ENCODE data around the gene MED22.

MED22 gene

GRCh38 chr9:133348718-133349573 is 1.0 kb upstream of the MED22 start:
- H3K27me3 ChIP-seq (ENCODE audit: low read length) = no peaks in the 10 kb centered on the region
- no peak for TF ChIP-seq CTCF (IDR thresholded peaks at IDR 0.05; ENCODE audit: insufficient read depth, low read length, poor library complexity, severe bottlenecking)
- TF ChIP-seq EZH2phosphoT487 (conservative IDR thresholded peaks at IDR 0.05; ENCODE audit: low read length) = no peak
- H3K36me3 ChIP-seq (ENCODE audit: low read length) = peaks cover 35% of the 10 kb centered on the region
- peaks cover 56% of the 10 kb centered on the region for H3F3A ChIP-seq (ENCODE audit: insufficient read depth)
- H3K27ac ChIP-seq (ENCODE audit: low read depth, low read length) = peak overlapping the region; percentile 92
- no peak overlapping the region for H2AFZ ChIP-seq (ENCODE audit: low read depth, low read length, severe bottlenecking)
- H3K9me3 ChIP-seq (ENCODE audit: insufficient read depth, low read length) = no peaks in the 10 kb centered on the region
- no peaks in the 10 kb centered on the region for H3K9me2 ChIP-seq (replicated peaks; ENCODE audit: insufficient read depth, low read length)
- H3K4me3 ChIP-seq (ENCODE audit: insufficient read depth, low read length, poor library complexity, severe bottlenecking) = peak overlapping the region; percentile 99
- peak overlapping the region; percentile 77 for H3K4me2 ChIP-seq (ENCODE audit: low read depth, low read length, poor library complexity, severe bottlenecking)
- H3K79me2 ChIP-seq (ENCODE audit: insufficient read depth, low read length) = peaks cover 40% of the 10 kb centered on the region
- peak overlapping the region; percentile 100 for H3K9ac ChIP-seq (ENCODE audit: low read length)
- no peaks in the 10 kb centered on the region; the same call in 1 of the 2 replicates for H4K20me1 ChIP-seq (ENCODE audit: low read depth, low read length)

DNA sequence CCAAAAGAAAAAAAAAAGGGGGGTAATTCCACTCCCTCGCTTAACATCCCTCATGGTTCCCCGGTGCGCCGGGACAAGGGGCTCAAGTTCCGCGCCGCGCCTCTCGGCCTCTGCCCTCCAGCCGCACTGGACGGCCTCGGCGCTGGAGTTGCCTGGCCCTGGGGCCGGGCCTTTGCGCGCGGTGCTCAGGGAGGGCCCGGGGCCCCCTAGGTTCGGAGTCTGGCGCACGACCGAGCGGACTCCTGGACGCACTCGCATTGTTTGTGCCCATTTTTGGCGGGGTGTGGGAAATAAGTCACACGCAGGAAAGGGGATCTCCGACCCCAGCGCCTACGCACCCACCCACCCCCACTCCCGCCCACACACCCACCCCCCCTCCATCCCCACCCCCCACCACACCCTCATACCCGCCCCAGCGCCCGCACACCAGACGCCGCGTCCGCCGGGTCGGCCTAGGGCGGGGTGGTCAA is 381 bp downstream of the MED22 start:
- Histone ChIP-seq H3K9me3 (ENCODE audit: insufficient read depth, low read length) (no peaks in the 10 kb centered on the region), H3K9me2 (replicated peaks; ENCODE audit: insufficient read depth, low read length) (no peaks in the 10 kb centered on the region), H3K27me3 (ENCODE audit: low read length) (no peaks in the 10 kb centered on the region), H3K79me2 (ENCODE audit: insufficient read depth, low read length) (peaks cover 40% of the 10 kb centered on the region), H3K36me3 (ENCODE audit: low read length) (peaks cover 34% of the 10 kb centered on the region), H3K27ac (ENCODE audit: low read depth, low read length) (peak overlapping the region; percentile 92), H3K9ac (ENCODE audit: low read length) (peak overlapping the region; percentile 100), H3F3A (ENCODE audit: insufficient read depth) (peaks cover 42% of the 10 kb centered on the region), H3K4me2 (ENCODE audit: low read depth, low read length, poor library complexity, severe bottlenecking) (peak overlapping the region; percentile 63), H2AFZ (ENCODE audit: low read depth, low read length, severe bottlenecking) (no peak overlapping the region), H4K20me1 (ENCODE audit: low read depth, low read length) (no peaks in the 10 kb centered on the region; the same call in 1 of the 2 replicates), H3K4me3 (ENCODE audit: insufficient read depth, low read length, poor library complexity, severe bottlenecking) (peak overlapping the region; percentile 99)
- TF ChIP-seq EZH2phosphoT487 (conservative IDR thresholded peaks at IDR 0.05; ENCODE audit: low read length) = no peak
- TF ChIP-seq CTCF (IDR thresholded peaks at IDR 0.05; ENCODE audit: insufficient read depth, low read length, poor library complexity, severe bottlenecking) = no peak

GRCh38 chr9:133346021-133346785 is 1.7 kb downstream of the MED22 start:
- Histone ChIP-seq H2AFZ (ENCODE audit: low read depth, low read length, severe bottlenecking) (no peak overlapping the region), H3F3A (ENCODE audit: insufficient read depth) (peaks cover 28% of the 10 kb centered on the region), H3K27ac (ENCODE audit: low read depth, low read length) (no peak overlapping the region), H3K9me2 (replicated peaks; ENCODE audit: insufficient read depth, low read length) (no peaks in the 10 kb centered on the region), H3K27me3 (ENCODE audit: low read length) (no peaks in the 10 kb centered on the region), H3K9me3 (ENCODE audit: insufficient read depth, low read length) (no peaks in the 10 kb centered on the region), H3K4me3 (ENCODE audit: insufficient read depth, low read length, poor library complexity, severe bottlenecking) (peak overlapping the region; percentile 99), H3K36me3 (ENCODE audit: low read length) (peaks cover 27% of the 10 kb centered on the region), H4K20me1 (ENCODE audit: low read depth, low read length) (no peaks in the 10 kb centered on the region; the same call in 1 of the 2 replicates), H3K9ac (ENCODE audit: low read length) (peak overlapping the region; percentile 100), H3K79me2 (ENCODE audit: insufficient read depth, low read length) (peaks cover 40% of the 10 kb centered on the region), H3K4me2 (ENCODE audit: low read depth, low read length, poor library complexity, severe bottlenecking) (peak overlapping the region; percentile 63)
- TF ChIP-seq CTCF (IDR thresholded peaks at IDR 0.05; ENCODE audit: insufficient read depth, low read length, poor library complexity, severe bottlenecking) (no peak), EZH2phosphoT487 (conservative IDR thresholded peaks at IDR 0.05; ENCODE audit: low read length) (no peak)

Measured in SU-DHL-6 (cell line).